Islet of Langerhans (tissue), 1 donor: ENCODE data around the gene ALOX12.

Experiments
- FAIRE-seq: peaks from one replicate; lab custom pipeline; 2011; peaks lifted over from hg19 to GRCh38; lab: Jason Lieb, UNC

ALOX12 gene

DNA sequence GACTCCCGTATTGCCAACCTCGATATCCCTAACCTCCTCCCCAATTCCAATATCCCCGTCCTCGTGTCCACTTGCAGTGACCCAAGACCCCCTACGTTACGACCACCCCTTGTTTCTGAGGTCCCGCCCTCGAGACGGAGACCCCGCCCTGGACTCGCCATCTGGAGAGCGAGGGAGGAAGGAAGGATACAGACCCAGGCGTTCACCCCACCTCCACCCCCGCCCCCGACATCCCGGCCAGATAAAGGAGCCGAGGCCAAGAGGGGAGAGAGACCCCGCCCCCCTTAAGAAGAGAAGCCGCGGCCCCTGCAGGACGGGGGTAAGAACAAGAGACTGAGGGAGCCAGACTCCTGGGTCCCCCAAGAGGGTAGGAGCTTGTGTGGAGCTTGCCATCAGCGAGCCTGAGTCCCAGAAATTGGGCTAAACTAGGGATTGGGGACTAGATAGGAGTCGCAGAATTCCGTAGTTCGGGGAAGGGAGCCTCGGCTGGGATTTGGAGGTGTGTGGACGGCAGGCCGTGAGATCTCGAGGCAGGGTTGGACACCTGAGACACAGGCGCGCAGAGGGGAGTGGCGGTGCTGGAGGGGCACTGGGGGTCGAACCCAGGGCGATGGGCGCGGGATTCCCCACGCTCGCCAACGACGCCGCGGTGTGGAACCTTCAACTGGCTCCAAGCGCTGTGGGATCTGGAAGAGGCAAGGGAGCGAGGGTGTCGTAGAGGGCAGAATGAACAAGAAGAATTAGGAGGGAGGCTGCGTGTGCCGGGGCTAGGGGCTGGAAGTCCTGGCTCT, 27.1 kb downstream of the ALOX12 start, which contains the start of gene BCL6B:
Gene BCL6B, plus strand, starts transcription at position 270 of the 791 bp plus-strand sequence. CDS start 622 bp downstream, outside the sequence.
- FAIRE-seq = no peak

- no peak for FAIRE-seq
Measured at GRCh38 chr17:7023576-7024401, 27.9 kb downstream of the ALOX12 start.

DNA sequence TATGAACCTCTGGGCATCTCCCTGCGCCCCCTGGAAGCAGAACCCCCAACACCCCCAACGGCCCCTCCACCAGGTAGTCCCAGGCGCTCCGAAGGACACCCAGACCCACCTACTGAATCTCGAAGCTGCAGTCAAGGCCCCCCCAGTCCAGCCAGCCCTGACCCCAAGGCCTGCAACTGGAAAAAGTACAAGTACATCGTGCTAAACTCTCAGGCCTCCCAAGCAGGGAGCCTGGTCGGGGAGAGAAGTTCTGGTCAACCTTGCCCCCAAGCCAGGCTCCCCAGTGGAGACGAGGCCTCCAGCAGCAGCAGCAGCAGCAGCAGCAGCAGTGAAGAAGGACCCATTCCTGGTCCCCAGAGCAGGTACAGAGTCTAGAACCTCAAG, 28.5 kb downstream of the ALOX12 start:
- FAIRE-seq = no peak

GRCh38 chr17:7025245-7025644, 29.4 kb downstream of the ALOX12 start:
- no peak for FAIRE-seq

GRCh38 chr17:7026471-7027115, 30.7 kb downstream of the ALOX12 start:
- no peak for FAIRE-seq

- no peak for FAIRE-seq
Measured at GRCh38 chr17:7027335-7027734, 31.5 kb downstream of the ALOX12 start.

DNA sequence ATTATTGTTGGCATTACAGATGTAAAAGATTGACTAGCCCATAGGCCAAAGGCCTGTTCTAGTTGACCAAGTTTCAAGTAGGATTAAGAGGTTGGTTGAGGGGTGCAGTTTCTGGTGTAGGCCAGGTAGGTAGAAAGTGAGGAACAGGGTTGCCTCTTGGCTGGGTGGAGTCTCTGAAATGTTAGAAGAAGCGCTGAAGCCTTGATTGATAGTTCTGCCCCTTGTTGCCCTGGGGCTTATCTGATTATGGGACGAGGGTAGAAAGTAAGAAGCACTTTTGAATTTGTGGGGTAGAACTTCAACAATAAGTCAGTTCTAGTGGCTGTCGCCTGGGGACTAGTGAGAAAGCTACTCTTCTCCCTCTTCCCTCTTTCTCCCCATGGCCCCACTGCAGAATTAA, 33.2 kb downstream of the ALOX12 start:
- FAIRE-seq = no peak

DNA sequence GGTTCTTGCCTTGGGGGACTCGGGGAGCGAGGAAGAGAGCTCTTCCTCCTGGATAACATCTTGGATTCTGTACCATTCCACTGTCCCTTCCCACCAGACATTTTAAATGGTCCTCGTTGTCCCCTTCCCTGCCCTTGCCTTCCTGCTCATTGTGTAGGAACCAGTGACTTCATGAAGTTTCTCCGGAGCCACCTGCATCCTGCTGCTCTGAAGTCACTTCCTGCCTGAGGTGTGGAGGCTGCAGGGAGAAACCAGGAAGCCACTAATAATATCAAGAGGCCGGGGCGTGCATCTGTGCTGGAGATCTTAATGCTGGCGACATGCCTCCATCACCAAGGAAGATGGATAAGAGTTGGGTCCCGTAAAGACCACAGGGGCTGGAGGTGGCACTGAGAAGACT, 33.8 kb downstream of the ALOX12 start:
- no peak for FAIRE-seq

DNA sequence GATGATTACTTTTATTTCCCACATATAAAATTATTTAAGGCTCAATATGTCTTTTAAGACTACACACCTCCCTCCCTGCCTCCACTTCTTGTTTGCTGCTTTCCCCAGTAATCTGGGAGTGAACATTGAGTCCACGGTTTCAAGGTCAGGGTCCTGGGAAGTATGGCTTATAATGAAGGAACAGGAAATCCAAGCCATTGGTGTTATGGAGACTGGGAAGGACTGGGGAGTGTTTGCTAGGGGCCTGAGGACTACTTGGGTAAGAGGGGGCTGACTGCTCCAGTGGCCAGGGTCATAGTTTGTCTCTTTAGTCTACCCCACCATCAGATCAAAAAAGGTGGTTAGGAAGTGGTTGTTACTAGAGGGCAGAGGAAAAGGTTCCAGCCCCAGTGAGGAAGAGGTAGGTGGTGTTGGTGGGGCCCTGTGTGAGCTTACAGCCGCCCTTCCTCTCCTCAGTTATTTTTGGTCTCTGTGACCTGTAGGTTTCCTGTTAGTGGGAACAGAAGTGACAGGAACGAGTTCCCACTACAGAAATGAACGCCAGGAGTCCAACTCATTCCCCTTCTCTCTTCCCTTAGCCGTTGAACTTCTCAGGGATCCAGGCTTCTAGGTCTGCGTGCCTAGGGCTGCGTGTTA, 39.2 kb downstream of the ALOX12 start:
- FAIRE-seq = no peak

DNA sequence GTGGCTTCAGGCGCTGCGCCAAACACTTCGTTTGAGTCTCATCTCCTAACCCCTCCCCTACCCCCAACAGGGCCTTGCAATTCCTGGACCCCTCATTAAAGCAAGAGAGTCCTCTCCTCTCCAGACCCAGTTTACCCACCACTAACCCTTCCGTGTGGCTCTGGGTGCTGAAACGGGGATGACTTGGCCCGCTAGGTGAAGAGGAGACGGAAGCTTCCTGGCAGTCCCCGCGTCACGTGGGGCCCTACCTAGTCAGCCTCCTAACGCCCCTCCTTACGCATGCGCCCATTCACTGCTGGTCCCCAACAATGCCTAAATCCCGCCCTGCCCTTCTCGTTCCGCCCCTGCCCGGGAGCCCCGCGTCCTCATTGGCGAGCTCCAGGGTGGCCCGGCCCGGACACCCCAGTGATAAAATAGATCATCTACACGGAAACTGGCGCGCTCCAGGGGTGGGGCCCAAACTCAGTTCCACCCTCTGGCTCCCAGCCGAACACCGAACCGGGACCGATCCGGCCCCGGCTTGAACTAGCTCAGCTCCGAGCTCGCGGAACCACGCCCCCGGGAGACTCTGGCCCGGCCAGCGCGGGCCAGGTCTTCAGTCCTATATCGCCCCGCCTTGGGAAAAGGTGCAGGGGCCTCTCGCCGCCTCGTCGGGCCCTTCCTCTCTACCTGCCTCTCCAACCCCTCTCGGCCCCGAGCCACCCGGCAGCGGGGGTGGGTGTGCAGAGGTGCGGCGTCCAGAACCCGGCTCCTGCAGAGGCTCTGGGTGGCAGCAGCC, 39.9 kb downstream of the ALOX12 start, which contains the start of gene SLC16A13:
Gene SLC16A13, plus strand, starts transcription at position 425 of the 778 bp plus-strand sequence. CDS start 368 bp downstream, outside the sequence.
- FAIRE-seq = peak; percentile 92

DNA sequence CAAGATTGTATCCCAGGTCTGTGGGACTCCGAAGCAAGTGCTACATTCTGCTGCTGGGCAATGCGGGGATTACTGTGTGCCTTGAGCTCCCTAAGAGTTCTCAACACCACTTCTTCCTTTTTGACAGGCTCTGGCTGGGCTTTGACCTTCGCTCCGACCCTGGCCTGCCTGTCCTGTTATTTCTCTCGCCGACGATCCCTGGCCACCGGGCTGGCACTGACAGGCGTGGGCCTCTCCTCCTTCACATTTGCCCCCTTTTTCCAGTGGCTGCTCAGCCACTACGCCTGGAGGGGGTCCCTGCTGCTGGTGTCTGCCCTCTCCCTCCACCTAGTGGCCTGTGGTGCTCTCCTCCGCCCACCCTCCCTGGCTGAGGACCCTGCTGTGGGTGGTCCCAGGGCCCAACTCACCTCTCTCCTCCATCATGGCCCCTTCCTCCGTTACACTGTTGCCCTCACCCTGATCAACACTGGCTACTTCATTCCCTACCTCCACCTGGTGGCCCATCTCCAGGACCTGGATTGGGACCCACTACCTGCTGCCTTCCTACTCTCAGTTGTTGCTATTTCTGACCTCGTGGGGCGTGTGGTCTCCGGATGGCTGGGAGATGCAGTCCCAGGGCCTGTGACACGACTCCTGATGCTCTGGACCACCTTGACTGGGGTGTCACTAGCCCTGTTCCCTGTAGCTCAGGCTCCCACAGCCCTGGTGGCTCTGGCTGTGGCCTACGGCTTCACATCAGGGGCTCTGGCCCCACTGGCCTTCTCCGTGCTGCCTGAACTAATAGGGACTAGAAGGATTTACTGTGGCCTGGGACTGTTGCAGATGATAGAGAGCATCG, 42.4 kb downstream of the ALOX12 start:
- no peak for FAIRE-seq

DNA sequence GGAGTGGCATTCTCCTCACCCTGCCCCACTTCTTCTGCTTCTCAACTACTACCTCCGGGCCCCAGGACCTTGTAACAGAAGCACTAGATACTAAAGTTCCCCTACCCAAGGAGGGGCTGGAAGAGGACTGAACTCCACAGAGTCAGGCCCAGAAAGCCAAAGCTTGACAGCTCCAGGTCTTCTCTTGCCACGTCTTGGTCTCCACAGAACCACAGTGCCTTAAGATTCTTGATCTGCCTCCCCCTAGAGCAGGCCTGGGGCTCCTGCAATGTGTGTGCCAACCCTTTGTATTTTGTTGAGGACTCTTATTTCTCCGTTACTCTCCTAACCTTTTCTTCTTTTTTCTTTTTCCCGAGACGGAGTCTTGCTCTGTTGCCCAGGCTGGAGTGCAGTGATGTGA, 44.0 kb downstream of the ALOX12 start:
- FAIRE-seq = no peak

DNA sequence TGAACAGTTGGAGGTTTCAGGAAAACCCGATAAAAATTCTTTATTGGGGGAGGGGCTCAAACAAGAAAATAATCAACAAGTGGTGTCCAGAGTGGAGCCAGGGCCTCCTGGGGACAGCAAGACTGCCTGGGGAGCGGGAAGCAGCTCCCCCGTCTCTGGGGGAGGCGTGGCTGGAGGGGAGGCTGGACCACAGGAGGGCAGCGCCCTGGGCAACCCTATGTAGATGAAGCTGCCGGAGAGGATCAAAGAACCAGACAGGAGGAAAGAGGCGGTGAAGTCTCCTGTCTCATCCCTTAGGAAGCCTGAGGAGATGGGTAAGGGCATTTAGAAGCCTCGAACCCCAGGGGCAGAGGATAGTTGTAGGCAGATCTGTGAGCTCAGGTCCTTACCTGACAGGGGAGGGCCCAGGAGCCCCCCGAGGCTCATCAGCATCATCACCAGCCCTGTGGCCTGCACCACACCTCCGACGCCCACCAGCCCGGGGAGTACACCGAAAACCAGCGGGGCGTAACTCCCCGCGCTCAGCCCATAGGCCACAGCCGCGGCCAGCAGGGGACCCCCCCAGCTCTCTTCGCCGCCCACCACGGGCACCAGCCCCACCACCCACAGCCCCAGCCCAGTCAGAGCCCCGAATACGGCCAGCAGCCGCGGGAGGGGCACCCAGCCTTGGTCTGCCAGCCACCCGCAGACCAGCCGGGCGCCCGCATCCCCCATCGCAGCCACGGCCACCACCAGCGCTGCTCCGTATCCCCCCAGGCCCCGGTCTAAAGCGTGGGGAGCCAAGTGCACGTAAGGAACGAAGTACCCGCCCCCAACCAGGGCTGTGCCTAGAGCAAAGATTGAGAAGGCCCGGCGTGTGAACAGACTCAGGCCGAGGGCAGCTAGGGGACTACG, 46.0 kb downstream of the ALOX12 start:
- FAIRE-seq = no peak

GRCh38 chr17:7042501-7043181, 46.8 kb downstream of the ALOX12 start:
- no peak for FAIRE-seq

- no peak for FAIRE-seq
Measured at GRCh38 chr17:7043182-7043496, 47.3 kb downstream of the ALOX12 start.

- FAIRE-seq = no peak
Measured at GRCh38 chr17:7043497-7044198, 47.8 kb downstream of the ALOX12 start, which contains the start of gene SLC16A11. TSS of gene SLC16A11 (minus strand) at chr17:7044092. CDS start at chr17:7043513, 579 bp downstream.

DNA sequence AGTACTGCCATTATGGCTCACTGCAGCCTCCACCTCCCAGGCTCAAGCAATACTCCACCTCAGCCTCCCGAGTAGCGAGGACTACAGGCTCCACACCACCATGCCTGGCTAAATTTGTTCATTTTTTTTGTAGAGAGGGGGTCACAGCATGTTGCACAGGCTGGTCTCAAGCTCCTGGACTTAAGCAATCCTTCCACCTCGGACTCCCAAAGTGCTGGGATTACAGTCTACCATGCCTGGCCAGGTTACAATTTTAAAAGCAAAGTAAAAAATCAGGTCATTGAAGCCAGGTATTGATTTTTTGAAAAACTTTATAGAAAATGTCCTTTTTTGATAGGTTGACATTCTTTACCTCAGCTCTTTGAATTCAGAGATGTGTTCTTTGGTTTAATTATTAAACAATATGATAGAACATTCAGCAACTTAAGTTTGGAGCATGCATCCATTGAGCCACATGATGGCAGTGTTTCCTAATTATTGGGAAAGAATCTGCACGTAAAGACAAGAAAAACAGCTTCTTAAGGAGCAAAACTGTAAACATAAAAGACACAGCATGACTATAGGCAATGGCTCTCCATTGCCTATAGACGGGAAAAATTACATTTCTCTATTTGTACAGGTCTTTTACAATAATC, 49.8 kb downstream of the ALOX12 start:
- FAIRE-seq = peak; percentile 95
